ENCODE results near the gene PTPRM.

The PTPRM gene

DNA sequence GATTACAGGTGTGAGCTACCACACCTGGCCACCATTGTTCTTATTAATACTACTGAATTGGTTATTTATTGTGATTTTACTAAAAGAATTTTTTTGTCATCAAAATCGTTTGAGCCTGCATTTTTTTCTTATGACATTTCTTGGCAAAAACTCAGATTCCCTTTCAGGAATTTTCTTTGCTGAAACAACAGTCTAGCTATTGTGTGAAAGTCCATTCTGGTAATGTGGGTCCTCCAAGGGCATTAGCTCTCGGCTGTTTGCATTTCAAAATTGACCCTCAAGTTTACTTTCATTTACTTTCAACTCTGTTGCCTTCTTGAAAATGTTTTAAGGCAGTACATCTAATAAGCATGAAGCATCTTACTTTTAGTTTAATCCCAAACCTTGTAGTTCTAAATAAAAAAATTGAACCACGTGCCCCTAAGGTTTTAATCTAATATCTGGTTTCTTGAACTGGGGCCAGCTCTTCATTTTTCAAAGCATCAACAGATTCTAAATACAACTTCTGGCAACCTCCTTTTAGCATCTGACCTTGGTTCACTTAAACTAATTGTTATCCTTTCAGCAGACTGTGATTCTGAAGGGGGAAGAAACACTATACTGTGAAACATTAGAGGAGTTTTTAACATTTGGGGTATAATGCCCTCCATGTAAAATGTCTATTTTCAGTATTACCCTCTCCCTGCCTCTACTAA is 716.9 kb downstream of the PTPRM start:
- peak; percentile 31 for DNase-seq (ENCODE audit: low read depth)

GRCh38 chr18:8286303-8286702 is 719.2 kb downstream of the PTPRM start:
- no peak for DNase-seq (ENCODE audit: low read depth)

GRCh38 chr18:8287196-8287885 is 720.2 kb downstream of the PTPRM start:
- no peak for DNase-seq (ENCODE audit: low read depth)

DNA sequence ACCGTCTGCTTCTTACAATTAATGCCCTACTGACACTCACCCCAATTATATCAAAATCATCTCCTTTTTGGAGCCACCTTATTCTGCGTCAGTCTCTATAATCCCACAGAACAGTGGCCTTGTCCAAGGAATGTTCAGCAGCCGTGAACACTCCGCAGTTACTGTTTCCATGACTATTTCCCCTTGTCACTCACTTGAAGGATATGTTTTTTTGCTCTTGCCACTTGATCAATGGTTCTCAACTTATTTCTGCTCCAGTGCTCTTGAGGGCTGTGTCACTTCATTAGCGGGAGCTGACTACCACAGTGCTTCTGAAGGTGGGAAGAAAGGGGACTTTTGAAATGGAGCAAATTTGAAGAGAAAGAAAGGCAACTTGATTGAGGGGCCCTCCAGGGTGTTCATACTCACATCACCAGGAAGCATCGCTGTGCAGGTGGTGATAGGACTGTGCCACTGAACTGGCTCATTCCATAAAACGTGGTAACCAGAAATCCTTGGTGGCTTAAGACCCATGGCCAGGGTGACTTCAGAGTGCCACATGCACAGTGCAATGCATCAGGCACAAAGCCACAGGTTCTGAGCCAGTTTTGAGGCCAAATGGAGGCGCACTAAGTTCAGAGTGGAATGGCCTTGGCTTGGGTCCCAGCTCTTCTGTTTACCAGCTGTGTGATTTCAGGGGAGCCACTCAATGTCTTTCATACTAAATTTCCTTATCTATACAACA is 721.5 kb downstream of the PTPRM start:
- DNase-seq (ENCODE audit: low read depth): no peak

GRCh38 chr18:8290435-8290834 is 723.3 kb downstream of the PTPRM start:
- DNase-seq (ENCODE audit: low read depth): no peak

DNA sequence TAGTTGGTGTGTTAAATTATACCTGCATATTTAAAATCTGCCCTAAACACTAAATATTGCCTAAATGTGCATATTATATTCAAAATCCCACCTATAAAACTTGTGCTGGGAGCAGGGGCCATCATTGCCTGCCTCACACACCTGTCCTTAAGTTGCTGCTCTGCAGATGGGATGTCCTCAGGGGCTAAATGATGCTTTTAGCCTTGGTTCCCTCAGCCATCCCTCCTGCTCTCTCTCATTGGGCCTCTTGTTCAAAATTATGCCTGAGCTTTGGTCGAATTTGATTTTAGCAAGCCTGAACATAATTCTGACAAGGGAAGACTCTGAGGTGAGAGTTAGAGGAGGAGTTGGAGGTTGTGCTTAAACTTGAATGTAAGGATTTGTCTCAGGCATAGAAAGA is 723.8 kb downstream of the PTPRM start:
- no peak for DNase-seq (ENCODE audit: low read depth)

GRCh38 chr18:8293184-8293583 is 726.1 kb downstream of the PTPRM start:
- DNase-seq (ENCODE audit: low read depth): no peak

DNA sequence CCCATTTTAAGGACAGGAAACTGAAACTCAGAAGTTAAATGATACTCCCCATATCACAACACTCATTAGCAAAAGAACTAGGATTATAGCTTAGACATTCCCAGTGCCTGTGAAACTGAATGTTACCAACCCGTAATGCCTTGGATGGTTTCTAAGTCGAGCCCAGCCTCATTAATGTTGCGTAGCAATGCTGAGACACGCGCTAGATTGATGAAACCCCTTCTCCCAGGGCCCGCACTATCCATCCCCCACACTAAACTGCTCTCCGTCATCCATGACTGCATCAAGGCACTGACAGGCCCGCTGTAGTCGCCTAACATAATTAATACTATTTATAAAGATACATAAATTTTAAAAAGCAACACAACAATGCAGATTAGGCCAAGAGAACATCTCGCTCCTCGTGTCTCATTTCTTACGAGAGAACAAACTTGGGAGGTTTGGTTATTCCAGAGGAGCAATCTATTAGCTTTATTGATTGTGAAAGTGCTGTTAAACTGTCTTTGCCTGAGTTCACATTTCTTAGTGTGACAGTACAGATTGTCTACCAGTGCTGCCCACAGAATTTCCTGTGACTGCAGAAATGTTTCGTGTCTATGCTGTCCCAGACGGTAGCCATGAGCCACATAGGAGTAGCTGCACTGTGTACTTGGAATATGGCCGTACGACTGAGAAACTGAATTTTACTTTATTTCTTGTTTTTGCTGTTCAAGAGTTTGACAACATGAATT is 729.9 kb downstream of the PTPRM start:
- no peak for DNase-seq (ENCODE audit: low read depth)

DNA sequence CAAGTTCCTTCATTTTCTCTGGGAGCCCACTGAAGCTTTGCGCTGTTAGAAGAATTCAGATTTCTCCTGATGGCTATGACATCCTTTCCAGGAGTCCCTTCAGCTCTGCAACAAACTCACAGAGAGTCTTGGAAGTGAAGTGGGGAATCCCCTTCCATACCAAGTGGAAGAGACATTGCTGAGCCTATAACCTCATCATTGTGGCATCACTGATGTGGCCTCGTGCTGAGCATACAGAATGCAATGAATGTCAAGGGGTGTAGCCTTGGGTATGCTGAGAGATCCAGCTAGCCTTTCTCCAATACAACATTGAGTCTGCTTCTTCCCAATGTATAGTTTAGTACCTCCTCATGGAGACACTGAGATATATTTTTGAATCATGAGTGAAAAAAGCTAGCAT is 731.1 kb downstream of the PTPRM start:
- DNase-seq (ENCODE audit: low read depth): no peak

- DNase-seq (ENCODE audit: low read depth): no peak
These were observed 732.2 kb downstream of the PTPRM start for GRCh38 chr18:8299054-8299980.

GRCh38 chr18:8300751-8301410 is 733.8 kb downstream of the PTPRM start:
- DNase-seq (ENCODE audit: low read depth): no peak

- DNase-seq (ENCODE audit: low read depth): no peak
These were observed 734.5 kb downstream of the PTPRM start for GRCh38 chr18:8301427-8302172.

DNA sequence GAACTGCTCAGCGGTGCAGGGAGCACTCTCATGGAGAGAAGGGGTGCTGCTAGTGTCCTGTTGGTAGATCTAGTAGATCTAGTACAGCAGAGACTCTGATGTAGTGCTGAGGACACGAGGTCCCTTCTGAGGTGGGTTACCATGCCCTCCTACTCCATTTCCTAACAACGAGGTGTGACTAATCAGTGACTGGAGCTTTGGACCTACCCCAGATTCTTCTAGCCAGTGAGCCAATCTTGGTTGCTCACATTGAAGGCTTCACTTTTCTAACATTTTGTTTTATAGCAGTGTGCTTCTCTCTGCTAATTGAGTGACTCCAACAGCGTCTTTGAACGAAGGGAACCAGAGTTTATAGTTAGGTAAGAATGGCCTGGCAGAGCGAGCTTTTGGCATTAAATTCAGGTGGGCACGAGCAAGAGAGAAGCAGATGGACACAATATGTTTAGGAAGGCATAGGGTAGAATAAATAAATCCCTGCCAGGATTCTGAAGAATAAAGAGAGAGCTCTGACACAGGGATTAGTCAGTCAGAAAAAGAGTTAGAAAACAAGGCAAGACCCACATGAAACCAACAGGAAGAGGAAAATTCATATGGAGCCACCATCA is 736.1 kb downstream of the PTPRM start:
- DNase-seq (ENCODE audit: low read depth): no peak

DNA sequence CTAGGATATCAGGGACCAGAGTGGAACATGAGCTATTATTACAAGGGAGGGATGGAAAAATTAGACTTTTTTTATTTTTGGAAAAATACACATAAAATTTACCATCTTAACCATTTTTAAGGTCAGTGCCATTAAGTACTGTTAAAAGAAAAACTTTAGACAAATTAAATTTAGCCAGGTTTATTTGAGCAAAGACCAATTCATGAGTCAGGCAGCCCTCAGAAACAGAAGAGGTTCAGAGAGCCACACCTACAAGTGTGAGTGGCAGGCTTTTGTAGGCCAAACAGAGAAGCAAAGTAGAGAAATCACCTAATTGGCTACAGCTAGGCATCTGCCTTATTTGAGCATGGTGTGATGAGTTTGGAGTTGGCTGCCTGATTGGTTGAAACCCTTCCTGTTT is 740.8 kb downstream of the PTPRM start:
- DNase-seq (ENCODE audit: low read depth): no peak

GRCh38 chr18:8313043-8313442 is 745.9 kb downstream of the PTPRM start:
- DNase-seq (ENCODE audit: low read depth): no peak

DNA sequence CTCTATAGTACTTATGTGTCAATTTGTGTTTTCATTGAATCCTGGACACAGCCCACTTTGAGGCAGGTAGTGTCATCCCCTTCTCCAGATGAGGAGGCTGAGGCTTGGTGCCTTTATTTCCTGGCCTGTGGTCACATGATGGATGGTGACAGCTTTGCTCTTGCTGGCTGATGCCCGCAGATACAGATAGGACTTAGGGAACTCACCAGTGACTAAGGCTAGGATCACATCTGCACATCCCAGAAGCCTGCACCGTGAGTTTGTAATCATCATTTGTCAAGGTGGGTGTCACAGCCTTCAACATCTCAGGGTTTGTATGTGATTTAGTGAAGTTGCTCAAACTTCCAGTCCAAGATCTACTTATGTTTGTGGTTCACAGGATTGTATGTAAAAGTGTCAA is 747.0 kb downstream of the PTPRM start:
- DNase-seq (ENCODE audit: low read depth): no peak

GRCh38 chr18:8319798-8320489 is 752.8 kb downstream of the PTPRM start:
- no peak for DNase-seq (ENCODE audit: low read depth)

- DNase-seq (ENCODE audit: low read depth): no peak
These were observed 755.4 kb downstream of the PTPRM start for GRCh38 chr18:8322486-8322885.

All from GM04503 (cell line).